GM18498 (cell line): ENCODE measurements around the gene MOCOS.
"Not testable (repeated sequence)": the region's sequence is repeated elsewhere in the genome, so short reads cannot be mapped to it uniquely, and the experiment has no call there.

Experiments
- ATAC-seq: cut with Tn5 transposase; IDR thresholded peaks from one replicate; pipeline ENCODE4 v1.9.1; 2021; ENCODE audit warnings: mild to moderate bottlenecking, moderate library complexity; ENCODE audit not compliant: unreplicated experiment

The MOCOS gene

DNA sequence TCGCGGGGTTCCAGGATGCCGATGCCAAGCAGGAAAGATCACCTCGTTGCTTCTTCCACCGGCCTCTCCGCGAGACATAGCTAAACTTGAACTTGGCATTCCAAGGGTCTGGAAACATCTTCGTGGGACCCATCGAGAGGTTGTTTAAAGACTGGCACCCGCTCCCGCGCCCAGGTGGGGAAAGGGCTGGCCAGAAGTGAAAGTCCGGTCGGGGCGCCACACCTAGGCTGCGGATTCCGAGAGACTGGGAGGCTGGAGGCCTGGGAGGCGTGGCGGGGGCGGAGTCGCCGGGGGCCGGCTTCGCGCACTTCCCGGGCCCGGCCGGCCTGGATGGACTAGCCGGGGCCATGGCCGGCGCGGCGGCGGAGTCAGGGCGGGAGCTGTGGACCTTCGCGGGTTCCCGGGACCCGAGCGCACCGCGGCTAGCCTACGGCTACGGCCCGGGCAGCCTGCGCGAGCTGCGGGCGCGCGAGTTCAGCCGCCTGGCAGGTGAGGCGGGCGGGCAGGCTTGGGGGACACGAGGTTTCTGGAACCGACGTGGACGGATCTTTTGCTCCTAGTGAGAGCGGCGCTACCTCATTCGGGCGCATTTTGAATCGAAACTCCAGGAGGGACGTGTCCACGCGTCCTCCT, at the start of gene MOCOS:
TSS of gene MOCOS (plus strand) at position 305 of the 633 bp plus-strand sequence. CDS start at position 348, 43 bp downstream.
- ATAC-seq, result peak; percentile 85

- ATAC-seq, result no peak
These were observed 48.1 kb upstream of the MOCOS start for GRCh38 chr18:36139245-36139644.

- no peak for ATAC-seq
These were observed 45.7 kb upstream of the MOCOS start for GRCh38 chr18:36141576-36141975.

GRCh38 chr18:36142751-36143150, 44.5 kb upstream of the MOCOS start:
- ATAC-seq, result no peak

GRCh38 chr18:36143391-36143790, 43.9 kb upstream of the MOCOS start:
- ATAC-seq, result no peak

DNA sequence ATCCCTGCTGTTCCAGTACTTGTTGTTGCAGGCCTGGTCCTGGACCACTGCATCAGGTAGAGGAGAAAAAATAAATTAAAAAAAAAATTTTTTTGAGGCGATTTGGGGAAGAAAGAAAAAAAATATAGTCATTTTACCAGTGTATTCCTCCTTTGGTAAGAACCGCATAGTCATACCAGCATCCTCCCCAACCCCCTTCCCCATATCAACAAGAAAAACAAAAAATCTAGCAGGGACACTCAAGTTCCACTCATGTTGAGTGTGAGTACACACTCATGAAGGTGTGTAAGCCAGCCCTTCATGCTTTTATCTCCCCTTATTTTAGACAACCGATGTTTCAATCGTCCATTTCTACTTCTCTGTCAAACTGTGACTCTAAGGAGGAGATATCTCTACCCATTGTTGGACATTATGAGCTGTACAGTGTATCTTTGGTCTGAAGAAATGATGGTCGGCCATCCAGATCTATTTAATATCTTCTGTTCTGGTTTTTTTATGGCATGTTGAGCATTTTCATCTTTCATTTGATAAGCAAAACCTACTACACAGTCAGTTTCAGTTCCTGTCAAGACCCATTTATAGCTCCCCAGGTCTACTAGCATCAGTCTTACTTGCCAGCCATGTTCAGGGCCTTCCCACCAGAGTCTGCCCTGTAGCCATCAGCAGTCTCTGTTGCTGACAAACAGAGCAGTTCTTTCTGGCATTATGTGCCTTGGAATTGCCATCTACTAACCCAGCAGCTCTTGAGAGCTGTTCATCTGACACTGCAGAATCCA, 37.6 kb upstream of the MOCOS start:
- peak; percentile 97 for ATAC-seq

GRCh38 chr18:36152781-36153180, 34.5 kb upstream of the MOCOS start:
- no peak for ATAC-seq

- no peak for ATAC-seq
These were observed 34.1 kb upstream of the MOCOS start for GRCh38 chr18:36153203-36153602.

DNA sequence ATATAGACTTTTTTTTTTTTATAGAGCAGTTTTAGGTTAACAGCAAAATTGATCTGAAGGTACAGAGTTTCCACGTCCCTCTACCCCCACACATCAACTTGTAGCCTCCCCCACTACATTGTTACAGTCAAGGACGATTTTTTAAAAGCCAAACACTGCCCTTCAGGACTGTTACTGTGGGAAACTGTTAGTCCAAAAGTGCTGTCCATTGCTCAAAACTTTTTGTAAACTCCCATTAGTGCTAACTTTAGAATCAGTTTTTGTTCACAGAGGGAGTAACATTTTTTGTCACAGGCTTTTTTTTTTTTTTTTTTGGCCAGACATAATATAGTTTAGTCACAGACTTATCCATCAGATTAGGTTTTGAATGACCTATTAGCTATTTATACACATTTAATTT, 33.5 kb upstream of the MOCOS start:
- no peak for ATAC-seq

DNA sequence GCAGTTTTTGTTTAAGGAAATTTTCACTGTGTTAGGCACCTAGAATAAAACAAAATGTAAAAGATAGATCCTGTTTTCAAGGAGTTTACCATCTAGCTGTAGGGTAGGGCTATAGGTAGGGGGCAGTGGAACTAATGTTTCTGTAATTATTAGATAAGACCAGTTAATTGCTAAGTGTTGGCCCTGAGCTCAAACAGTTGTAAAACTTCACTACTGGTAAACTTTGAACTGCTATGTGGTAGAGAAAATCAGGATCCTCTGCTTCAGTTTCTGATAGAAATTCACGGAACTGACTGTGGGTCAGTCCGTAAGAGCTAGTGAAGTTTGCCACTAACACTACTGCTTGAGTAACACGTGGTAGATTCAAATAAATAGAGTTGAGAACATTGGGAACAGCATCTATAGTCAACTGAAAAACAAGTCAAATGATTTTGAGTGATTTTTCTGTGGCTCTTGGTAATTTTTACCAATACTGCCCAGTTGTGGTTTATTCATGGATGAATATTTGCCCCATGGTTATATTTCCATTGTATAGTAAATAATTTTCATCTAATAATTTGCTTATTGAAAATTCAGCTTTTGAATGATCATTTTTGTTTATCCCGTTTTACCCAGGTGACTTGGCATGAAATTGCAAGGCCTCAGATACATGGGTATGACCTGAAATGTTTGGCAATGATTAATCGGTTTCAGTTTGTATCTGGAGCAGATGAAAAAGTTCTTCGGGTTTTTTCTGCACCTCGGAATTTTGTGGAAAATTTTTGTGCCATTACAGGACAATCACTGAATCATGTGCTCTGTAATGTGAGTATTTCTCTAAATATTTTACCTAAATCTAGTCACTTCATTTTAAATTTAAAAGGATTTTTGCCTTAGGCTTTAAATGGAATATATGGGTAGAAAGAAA, 31.2 kb upstream of the MOCOS start:
- ATAC-seq, result no peak

- no peak for ATAC-seq
These were observed 29.9 kb upstream of the MOCOS start for GRCh38 chr18:36157441-36157840.

- ATAC-seq, result no peak
These were observed 28.9 kb upstream of the MOCOS start for GRCh38 chr18:36158266-36158867.

DNA sequence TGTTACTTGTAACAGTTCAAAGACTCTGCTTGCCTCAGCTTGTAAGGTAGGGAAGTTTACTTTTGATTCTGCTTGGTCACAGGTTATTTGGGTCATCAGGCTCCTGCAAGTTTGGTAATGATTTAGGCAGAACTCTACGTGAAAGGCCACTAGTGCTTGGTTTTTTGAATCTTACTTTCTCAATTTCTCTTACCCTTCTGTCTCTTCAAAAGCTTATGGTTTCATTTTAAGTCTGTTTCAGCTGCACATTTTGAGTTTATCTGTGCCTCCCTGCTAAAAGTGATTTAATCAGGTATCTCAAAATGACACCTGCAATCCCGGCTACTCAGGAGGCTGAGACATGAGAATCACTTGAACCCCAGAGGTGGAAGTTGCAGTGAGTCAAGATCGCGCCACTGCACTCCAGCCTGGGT, 26.3 kb upstream of the MOCOS start:
- ATAC-seq, result no peak

GRCh38 chr18:36162981-36163380, 24.3 kb upstream of the MOCOS start:
- ATAC-seq, result no peak

DNA sequence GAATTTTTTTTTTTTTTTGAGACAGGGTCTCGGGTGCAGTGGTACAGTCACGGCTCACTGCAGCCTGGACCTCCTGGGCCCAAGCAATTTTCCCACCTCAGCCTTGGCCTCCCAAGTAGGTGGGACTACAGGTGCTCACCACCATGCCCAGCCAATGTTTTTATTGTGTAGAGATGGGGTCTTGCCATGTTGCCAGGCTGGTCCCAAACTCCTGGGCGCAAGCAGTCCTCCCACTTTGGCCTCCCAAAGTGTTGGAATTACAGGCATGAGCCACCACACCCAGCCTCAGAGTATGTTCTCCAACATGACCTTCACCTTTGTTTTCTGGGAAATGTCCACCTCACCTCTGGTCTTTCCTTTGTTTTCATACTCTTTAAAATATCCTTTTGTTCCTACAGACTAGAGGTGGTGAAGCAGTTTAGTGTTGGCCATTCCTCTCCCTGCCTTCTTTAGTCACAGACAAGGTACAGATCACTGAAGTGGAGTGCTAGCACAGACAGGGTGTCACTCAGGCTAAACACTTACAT, 19.5 kb upstream of the MOCOS start:
- no peak for ATAC-seq

DNA sequence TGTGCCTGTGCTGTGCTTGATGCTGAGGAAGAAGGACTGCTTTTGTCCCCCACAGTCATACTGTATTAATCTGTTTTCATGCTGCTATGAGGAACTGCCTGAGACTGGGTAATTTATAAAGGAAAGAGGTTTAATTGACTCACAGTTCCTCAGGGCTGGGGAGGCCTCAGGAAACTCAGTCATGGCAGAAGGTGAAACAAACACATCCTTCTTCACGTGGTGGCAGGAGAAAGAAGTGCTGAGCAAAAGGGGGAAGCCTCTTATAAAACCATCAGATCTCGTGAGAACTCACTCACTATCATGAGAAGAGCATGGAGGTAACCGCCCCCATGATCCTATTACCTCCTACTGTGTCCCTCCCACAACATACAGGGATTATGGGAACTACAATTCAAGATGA, 19.0 kb upstream of the MOCOS start:
- ATAC-seq, result not testable (repeated sequence)

GRCh38 chr18:36169938-36170337, 17.4 kb upstream of the MOCOS start:
- no peak for ATAC-seq

- ATAC-seq, result no peak
These were observed 11.8 kb upstream of the MOCOS start for GRCh38 chr18:36175481-36175880.

DNA sequence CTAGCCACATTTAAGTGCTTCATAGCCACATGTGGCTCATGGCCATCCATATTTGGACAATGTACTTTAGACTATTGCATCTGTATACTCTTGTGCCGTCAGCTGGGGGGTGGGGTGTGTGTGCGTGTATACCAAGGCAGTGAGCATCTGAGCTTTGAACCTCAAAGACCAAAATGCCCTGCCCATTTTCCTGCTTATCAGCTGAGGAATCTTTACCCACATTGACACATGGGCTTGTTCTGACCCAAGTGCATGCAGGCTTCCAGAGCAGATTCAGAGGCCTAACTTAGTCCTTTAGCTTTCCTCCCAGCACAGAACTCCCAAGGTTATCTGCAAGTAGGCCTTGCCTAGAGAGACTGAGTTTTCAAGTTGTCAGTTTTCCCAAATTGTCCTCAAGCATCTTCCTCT, 11.1 kb upstream of the MOCOS start:
- ATAC-seq, result no peak

- no peak for ATAC-seq
These were observed 10.6 kb upstream of the MOCOS start for GRCh38 chr18:36176711-36177110.

GRCh38 chr18:36177913-36178312, 9.4 kb upstream of the MOCOS start:
- no peak for ATAC-seq
